Measurements from ENCODE around the gene TIGD4. TPM values are rescaled to one million over a fixed set of nuclear protein-coding genes. Genes with fewer than 3 reads are reported as not detected.

TIGD4 gene
- total and polyA plus RNA-seq, 2 experiments from 2014 or later = 1.6 to 1.7 TPM

DNA sequence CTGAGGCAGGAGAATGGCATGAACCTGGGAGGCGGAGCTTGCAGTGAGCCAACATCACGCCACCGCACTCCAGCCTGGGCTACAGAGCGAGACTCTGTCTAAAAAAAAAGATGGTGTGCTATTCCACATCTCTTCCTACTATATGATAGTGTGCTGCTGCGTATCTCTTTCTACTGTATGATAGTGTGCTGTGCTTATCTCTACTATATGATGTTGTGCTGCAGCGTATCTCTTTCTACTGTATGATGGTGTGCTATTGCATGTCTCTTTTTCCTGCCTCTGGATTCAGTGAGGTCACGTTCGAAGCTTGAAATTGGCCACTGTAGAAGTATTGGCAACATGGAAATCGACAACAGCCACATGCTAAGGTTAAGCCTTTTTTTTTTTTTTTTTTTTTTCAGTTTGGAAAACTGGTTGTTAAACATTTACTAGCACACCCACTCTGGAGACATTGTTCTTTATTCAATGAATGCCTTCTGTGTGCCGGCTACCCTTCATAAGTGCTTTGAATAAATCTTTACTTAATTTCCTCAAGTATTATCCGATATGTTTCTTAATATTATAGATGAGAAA is 31.3 kb upstream of the TIGD4 start:
- no peak overlapping the region for H3K27ac Mint-ChIP-seq
- Histone ChIP-seq H3K4me1 (ENCODE audit: insufficient read depth) (peaks cover 14% of the 10 kb centered on the region), H4K20me1 (replicated peaks; ENCODE audit: insufficient read depth) (no peaks in the 10 kb centered on the region; the same call in 1 of the 2 replicates), H2AFZ (no peak overlapping the region), H3F3A (replicated peaks; ENCODE audit: low read depth) (0 out of 2 replicates have a peak, but pooled peaks cover 3% of the 10 kb centered on the region), H3K27me3 (ENCODE audit: insufficient read depth) (no peaks in the 10 kb centered on the region), H3K4me2 (no peak overlapping the region), H3K36me3 (ENCODE audit: insufficient read depth) (no peaks in the 10 kb centered on the region), H3K4me3 (no peak overlapping the region), H3K9me2 (ENCODE audit: insufficient read depth) (no peaks in the 10 kb centered on the region), H3K27ac (ENCODE audit: low read depth) (no peak overlapping the region), H3K79me2 (replicated peaks; ENCODE audit: insufficient read depth) (peaks cover 67% of the 10 kb centered on the region)
- no peaks in the 10 kb centered on the region for H3K27me3 Mint-ChIP-seq (ENCODE audit: insufficient read depth, low read depth, poor library complexity)
- no peak for DNase-seq (ENCODE audit: low spot score)
- peaks cover 14% of the 10 kb centered on the region; the same call in 2 of the 3 replicates for H3K9me3 Mint-ChIP-seq
- H3K4me3 Mint-ChIP-seq = no peak overlapping the region
- ATAC-seq = no peak
- TF ChIP-seq CREB1 (CRISPR knock-in tag; IDR thresholded peaks at IDR 0.05; ENCODE audit: low read depth) (no peak), JUNB (IDR thresholded peaks at IDR 0.05; ENCODE audit: unreplicated experiment) (no peak), EZH2phosphoT487 (IDR thresholded peaks at IDR 0.05; ENCODE audit: unreplicated experiment) (no peak), EZH2 (IDR thresholded peaks at IDR 0.05; ENCODE audit: low read depth, unreplicated experiment) (no peak), POLR2AphosphoS5 (IDR thresholded peaks at IDR 0.05; ENCODE audit: low read depth) (no peak), STAT1 (IDR thresholded peaks at IDR 0.05; ENCODE audit: unreplicated experiment) (no peak), ZNF331 (CRISPR knock-in tag; IDR thresholded peaks at IDR 0.05; ENCODE audit: low read depth) (no peak), NANOG (IDR thresholded peaks at IDR 0.05; ENCODE audit: borderline replicate concordance) (no peak), ZNF114 (CRISPR knock-in tag; IDR thresholded peaks at IDR 0.05) (no peak)
- TF ChIP-seq, protein P1, sequence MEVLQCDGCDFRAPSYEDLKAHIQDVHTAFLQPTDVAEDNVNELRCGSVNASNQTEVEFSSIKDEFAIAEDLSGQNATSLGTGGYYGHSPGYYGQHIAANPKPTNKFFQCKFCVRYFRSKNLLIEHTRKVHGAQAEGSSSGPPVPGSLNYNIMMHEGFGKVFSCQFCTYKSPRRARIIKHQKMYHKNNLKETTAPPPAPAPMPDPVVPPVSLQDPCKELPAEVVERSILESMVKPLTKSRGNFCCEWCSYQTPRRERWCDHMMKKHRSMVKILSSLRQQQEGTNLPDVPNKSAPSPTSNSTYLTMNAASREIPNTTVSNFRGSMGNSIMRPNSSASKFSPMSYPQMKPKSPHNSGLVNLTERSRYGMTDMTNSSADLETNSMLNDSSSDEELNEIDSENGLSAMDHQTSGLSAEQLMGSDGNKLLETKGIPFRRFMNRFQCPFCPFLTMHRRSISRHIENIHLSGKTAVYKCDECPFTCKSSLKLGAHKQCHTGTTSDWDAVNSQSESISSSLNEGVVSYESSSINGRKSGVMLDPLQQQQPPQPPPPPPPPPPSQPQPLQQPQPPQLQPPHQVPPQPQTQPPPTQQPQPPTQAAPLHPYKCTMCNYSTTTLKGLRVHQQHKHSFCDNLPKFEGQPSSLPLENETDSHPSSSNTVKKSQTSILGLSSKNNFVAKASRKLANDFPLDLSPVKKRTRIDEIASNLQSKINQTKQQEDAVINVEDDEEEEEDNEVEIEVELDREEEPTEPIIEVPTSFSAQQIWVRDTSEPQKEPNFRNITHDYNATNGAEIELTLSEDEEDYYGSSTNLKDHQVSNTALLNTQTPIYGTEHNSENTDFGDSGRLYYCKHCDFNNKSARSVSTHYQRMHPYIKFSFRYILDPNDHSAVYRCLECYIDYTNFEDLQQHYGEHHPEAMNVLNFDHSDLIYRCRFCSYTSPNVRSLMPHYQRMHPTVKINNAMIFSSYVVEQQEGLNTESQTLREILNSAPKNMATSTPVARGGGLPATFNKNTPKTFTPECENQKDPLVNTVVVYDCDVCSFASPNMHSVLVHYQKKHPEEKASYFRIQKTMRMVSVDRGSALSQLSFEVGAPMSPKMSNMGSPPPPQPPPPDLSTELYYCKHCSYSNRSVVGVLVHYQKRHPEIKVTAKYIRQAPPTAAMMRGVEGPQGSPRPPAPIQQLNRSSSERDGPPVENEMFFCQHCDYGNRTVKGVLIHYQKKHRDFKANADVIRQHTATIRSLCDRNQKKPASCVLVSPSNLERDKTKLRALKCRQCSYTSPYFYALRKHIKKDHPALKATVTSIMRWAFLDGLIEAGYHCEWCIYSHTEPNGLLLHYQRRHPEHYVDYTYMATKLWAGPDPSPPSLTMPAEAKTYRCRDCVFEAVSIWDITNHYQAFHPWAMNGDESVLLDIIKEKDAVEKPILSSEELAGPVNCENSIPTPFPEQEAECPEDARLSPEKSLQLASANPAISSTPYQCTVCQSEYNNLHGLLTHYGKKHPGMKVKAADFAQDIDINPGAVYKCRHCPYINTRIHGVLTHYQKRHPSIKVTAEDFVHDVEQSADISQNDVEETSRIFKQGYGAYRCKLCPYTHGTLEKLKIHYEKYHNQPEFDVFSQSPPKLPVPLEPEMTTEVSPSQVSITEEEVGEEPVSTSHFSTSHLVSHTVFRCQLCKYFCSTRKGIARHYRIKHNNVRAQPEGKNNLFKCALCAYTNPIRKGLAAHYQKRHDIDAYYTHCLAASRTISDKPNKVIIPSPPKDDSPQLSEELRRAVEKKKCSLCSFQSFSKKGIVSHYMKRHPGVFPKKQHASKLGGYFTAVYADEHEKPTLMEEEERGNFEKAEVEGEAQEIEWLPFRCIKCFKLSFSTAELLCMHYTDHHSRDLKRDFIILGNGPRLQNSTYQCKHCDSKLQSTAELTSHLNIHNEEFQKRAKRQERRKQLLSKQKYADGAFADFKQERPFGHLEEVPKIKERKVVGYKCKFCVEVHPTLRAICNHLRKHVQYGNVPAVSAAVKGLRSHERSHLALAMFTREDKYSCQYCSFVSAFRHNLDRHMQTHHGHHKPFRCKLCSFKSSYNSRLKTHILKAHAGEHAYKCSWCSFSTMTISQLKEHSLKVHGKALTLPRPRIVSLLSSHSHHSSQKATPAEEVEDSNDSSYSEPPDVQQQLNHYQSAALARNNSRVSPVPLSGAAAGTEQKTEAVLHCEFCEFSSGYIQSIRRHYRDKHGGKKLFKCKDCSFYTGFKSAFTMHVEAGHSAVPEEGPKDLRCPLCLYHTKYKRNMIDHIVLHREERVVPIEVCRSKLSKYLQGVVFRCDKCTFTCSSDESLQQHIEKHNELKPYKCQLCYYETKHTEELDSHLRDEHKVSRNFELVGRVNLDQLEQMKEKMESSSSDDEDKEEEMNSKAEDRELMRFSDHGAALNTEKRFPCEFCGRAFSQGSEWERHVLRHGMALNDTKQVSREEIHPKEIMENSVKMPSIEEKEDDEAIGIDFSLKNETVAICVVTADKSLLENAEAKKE (CRISPR knock-in tag; IDR thresholded peaks at IDR 0.05) = no peak
- TF ChIP-seq, protein P2, sequence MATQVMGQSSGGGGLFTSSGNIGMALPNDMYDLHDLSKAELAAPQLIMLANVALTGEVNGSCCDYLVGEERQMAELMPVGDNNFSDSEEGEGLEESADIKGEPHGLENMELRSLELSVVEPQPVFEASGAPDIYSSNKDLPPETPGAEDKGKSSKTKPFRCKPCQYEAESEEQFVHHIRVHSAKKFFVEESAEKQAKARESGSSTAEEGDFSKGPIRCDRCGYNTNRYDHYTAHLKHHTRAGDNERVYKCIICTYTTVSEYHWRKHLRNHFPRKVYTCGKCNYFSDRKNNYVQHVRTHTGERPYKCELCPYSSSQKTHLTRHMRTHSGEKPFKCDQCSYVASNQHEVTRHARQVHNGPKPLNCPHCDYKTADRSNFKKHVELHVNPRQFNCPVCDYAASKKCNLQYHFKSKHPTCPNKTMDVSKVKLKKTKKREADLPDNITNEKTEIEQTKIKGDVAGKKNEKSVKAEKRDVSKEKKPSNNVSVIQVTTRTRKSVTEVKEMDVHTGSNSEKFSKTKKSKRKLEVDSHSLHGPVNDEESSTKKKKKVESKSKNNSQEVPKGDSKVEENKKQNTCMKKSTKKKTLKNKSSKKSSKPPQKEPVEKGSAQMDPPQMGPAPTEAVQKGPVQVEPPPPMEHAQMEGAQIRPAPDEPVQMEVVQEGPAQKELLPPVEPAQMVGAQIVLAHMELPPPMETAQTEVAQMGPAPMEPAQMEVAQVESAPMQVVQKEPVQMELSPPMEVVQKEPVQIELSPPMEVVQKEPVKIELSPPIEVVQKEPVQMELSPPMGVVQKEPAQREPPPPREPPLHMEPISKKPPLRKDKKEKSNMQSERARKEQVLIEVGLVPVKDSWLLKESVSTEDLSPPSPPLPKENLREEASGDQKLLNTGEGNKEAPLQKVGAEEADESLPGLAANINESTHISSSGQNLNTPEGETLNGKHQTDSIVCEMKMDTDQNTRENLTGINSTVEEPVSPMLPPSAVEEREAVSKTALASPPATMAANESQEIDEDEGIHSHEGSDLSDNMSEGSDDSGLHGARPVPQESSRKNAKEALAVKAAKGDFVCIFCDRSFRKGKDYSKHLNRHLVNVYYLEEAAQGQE (IDR thresholded peaks at IDR 0.05; ENCODE audit: unreplicated experiment) = no peak
- TF ChIP-seq, protein P3, sequence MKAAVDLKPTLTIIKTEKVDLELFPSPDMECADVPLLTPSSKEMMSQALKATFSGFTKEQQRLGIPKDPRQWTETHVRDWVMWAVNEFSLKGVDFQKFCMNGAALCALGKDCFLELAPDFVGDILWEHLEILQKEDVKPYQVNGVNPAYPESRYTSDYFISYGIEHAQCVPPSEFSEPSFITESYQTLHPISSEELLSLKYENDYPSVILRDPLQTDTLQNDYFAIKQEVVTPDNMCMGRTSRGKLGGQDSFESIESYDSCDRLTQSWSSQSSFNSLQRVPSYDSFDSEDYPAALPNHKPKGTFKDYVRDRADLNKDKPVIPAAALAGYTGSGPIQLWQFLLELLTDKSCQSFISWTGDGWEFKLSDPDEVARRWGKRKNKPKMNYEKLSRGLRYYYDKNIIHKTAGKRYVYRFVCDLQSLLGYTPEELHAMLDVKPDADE (IDR thresholded peaks at IDR 0.05) = no peak
- TF ChIP-seq, protein P4, sequence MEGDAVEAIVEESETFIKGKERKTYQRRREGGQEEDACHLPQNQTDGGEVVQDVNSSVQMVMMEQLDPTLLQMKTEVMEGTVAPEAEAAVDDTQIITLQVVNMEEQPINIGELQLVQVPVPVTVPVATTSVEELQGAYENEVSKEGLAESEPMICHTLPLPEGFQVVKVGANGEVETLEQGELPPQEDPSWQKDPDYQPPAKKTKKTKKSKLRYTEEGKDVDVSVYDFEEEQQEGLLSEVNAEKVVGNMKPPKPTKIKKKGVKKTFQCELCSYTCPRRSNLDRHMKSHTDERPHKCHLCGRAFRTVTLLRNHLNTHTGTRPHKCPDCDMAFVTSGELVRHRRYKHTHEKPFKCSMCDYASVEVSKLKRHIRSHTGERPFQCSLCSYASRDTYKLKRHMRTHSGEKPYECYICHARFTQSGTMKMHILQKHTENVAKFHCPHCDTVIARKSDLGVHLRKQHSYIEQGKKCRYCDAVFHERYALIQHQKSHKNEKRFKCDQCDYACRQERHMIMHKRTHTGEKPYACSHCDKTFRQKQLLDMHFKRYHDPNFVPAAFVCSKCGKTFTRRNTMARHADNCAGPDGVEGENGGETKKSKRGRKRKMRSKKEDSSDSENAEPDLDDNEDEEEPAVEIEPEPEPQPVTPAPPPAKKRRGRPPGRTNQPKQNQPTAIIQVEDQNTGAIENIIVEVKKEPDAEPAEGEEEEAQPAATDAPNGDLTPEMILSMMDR (conservative IDR thresholded peaks at IDR 0.05; ENCODE audit: low read depth in 2 of 2) = no peak
- H3K36me3 Mint-ChIP-seq (ENCODE audit: low read depth) = peaks cover 45% of the 10 kb centered on the region
- peaks cover 15% of the 10 kb centered on the region for H3K4me1 Mint-ChIP-seq

Measured in GM23338 (cell line).